GM12874 (cell line): ENCODE measurements around the gene MKI67.

ENCODE experiments used
- CTCF ChIP-seq: IDR thresholded peaks from 2 replicates; pipeline ENCODE4 v1.5.1; 2011; ENCODE audit warnings: low read depth, mild to moderate bottlenecking, control low read depth, low read length, moderate library complexity; ENCODE audit not compliant: insufficient read depth

Gene MKI67

GRCh38 chr10:128061306-128062300 lies 64.6 kb downstream of the MKI67 start:
- no peak for TF ChIP-seq CTCF

- no peak for TF ChIP-seq CTCF
These were observed 65.6 kb downstream of the MKI67 start for GRCh38 chr10:128060341-128061250.

- no peak for TF ChIP-seq CTCF
These were observed 66.3 kb downstream of the MKI67 start for GRCh38 chr10:128059982-128060293.

GRCh38 chr10:128059266-128059981 lies 66.8 kb downstream of the MKI67 start:
- no peak for TF ChIP-seq CTCF

- no peak for TF ChIP-seq CTCF
These were observed 67.5 kb downstream of the MKI67 start for GRCh38 chr10:128058750-128059134.

GRCh38 chr10:128058106-128058749 lies 68.0 kb downstream of the MKI67 start:
- TF ChIP-seq CTCF = no peak
